SK-N-MC (cell line): ENCODE results near the gene SEPTIN2.

ENCODE experiments used
- EZH2 ChIP-seq: fragments of 200-600 bp; sonication (generic); IDR thresholded peaks from one replicate; pipeline ENCODE4 v1.6.1; 2017; ENCODE audit warnings: antibody characterized with exemption
- POLR2AphosphoS5 ChIP-seq: IDR thresholded peaks from 2 replicates; pipeline ENCODE4 v1.6.1; 2012; ENCODE audit warnings: mild to moderate bottlenecking, low read depth, low read length, borderline replicate concordance

DNA sequence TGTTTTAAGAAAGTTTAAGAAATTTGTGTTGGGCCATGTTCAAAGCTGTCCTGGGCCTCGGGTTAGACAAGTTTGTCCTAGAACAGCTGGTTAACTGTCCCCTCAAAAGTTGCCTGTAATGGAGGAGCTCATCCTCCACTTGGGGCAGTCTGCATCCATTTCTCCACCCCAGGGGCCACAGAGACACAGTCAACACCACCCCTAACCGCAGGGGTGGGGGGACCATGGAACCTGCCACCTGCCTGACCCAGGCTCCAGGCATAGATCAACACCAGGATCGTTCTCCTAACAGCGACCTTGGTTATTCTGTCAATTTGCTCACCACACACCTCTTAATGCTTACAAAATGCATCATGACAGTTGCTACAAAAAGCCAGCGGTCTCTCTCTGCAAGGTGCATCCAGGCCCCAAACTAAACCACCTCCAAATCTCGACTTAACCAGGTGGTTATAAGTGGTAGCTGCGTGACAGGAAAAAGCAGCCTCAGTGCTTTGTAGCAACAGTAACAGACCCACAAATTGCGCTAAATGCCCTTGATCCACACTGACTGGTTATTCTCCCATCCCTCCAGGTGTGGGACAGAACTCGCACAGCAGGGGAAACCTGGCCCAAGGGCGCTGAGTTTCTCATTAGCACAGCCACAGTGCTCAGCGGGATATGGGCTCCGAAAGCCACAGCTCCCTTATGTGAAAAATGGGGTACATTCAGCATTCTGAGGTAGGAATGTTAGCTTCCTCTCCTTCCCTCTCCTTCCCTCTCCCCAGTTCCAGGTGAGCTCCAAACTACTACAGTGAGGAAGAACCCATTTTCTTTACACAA lies 48.3 kb upstream of the SEPTIN2 start:
- TF ChIP-seq POLR2AphosphoS5 (no peak), EZH2 (no peak)
